ENCODE measurements around the gene CUBN.

DNA sequence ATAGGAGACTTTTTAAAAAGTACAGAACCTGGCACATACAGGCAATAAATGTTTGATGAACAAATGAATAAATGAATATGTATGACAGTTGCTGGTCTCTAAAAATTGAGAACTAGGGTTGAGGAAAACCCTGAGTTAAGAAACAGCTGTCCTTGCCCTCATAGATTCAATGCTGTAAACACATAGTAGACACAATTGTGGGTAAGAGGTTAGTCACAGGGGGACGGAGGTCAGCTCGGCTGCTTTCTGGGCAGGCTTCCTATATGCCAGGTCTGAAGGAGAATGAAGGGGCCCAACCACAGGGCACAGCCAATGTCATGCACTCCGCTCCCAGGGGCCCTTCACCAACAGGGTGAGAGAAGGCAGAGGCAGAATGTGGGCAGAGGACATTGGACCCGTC lies 169.1 kb downstream of the CUBN start:
- TF ChIP-seq TEAD4 (CRISPR knock-in tag; IDR thresholded peaks at IDR 0.05) (no peak), ZNF263 (CRISPR knock-in tag; IDR thresholded peaks at IDR 0.05; ENCODE audit: low read depth) (no peak), E2F4 (CRISPR knock-in tag; IDR thresholded peaks at IDR 0.05; ENCODE audit: borderline replicate concordance, low read depth) (no peak), NFATC4 (CRISPR knock-in tag; IDR thresholded peaks at IDR 0.05) (no peak), MLX (CRISPR knock-in tag; IDR thresholded peaks at IDR 0.05) (no peak), CREB1 (CRISPR knock-in tag; IDR thresholded peaks at IDR 0.05) (no peak), ESRRA (CRISPR knock-in tag; IDR thresholded peaks at IDR 0.05; ENCODE audit: borderline replicate concordance) (no peak), AR (CRISPR knock-in tag; IDR thresholded peaks at IDR 0.05) (no peak)
- TF ChIP-seq, protein P1, sequence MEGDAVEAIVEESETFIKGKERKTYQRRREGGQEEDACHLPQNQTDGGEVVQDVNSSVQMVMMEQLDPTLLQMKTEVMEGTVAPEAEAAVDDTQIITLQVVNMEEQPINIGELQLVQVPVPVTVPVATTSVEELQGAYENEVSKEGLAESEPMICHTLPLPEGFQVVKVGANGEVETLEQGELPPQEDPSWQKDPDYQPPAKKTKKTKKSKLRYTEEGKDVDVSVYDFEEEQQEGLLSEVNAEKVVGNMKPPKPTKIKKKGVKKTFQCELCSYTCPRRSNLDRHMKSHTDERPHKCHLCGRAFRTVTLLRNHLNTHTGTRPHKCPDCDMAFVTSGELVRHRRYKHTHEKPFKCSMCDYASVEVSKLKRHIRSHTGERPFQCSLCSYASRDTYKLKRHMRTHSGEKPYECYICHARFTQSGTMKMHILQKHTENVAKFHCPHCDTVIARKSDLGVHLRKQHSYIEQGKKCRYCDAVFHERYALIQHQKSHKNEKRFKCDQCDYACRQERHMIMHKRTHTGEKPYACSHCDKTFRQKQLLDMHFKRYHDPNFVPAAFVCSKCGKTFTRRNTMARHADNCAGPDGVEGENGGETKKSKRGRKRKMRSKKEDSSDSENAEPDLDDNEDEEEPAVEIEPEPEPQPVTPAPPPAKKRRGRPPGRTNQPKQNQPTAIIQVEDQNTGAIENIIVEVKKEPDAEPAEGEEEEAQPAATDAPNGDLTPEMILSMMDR (IDR thresholded peaks at IDR 0.05): no peak
- TF ChIP-seq, protein P2, sequence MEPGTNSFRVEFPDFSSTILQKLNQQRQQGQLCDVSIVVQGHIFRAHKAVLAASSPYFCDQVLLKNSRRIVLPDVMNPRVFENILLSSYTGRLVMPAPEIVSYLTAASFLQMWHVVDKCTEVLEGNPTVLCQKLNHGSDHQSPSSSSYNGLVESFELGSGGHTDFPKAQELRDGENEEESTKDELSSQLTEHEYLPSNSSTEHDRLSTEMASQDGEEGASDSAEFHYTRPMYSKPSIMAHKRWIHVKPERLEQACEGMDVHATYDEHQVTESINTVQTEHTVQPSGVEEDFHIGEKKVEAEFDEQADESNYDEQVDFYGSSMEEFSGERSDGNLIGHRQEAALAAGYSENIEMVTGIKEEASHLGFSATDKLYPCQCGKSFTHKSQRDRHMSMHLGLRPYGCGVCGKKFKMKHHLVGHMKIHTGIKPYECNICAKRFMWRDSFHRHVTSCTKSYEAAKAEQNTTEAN (CRISPR knock-in tag; IDR thresholded peaks at IDR 0.05): no peak
- TF ChIP-seq, protein P3, sequence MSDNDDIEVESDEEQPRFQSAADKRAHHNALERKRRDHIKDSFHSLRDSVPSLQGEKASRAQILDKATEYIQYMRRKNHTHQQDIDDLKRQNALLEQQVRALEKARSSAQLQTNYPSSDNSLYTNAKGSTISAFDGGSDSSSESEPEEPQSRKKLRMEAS (CRISPR knock-in tag; IDR thresholded peaks at IDR 0.05): no peak

All from WTC11 (cell line).